Body of pancreas (tissue), 4 donors: ENCODE measurements around the gene SLC12A8.

Source experiments
- CTCF ChIP-seq, 7 experiments: fragments of 450-650 bp in 4 of 7; fragments of 200-600 bp in 3 of 7; sonication (generic) in 3 of 7; IDR thresholded peaks; one replicate each; pipeline ENCODE4 v1.5.1; 2016 to 2019; ENCODE audit warnings: antibody characterized with exemption in 7 of 7
- POLR2A ChIP-seq, 3 donors: fragments of 450-650 bp; IDR thresholded peaks; one replicate each; pipeline ENCODE4 v1.6.1; 2016; ENCODE audit warnings: antibody characterized with exemption in 3 of 3, mild to moderate bottlenecking in 2 of 3

DNA sequence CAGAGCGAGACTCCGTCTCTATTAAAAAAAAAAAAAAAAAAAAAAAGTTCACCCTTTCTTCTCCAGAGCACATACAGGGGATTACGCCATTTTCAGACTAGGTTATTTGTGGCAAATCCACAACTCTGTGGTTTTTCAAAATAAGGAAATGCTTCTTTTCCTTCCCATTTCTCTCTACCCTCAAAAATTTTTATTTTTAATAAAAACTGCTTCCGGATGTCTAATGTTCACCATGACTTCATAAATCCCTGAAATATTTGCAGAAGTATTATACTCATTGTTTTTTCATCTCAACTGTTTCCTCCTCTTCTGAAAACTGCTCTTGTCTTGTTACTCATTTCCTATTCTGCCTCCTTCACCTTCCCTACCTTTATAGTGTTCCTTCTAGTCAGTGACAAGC is 45.0 kb upstream of the SLC12A8 start:
- TF ChIP-seq CTCF (IDR thresholded peaks at IDR 0.05) (no peak), POLR2A (IDR thresholded peaks at IDR 0.05) (no peak)
